ENCODE measurements around the gene AATK.
"Not testable (repeated sequence)": the region's sequence is repeated elsewhere in the genome, so short reads cannot be mapped to it uniquely, and the experiment has no call there.

The AATK gene

GRCh38 chr17:81090361-81091136 is 75.5 kb downstream of the AATK start:
- no peak for DNase-seq

GRCh38 chr17:81086789-81087551 is 79.1 kb downstream of the AATK start:
- no peak for DNase-seq

GRCh38 chr17:81085420-81085911 is 80.6 kb downstream of the AATK start:
- DNase-seq = no peak

- DNase-seq = no peak
Measured at GRCh38 chr17:81084680-81085419, 81.2 kb downstream of the AATK start.

GRCh38 chr17:81083125-81083765 is 82.8 kb downstream of the AATK start:
- DNase-seq = no peak

- DNase-seq = no peak
Measured at GRCh38 chr17:81082177-81083073, 83.6 kb downstream of the AATK start.

- DNase-seq = no peak
Measured at GRCh38 chr17:81081222-81082176, 84.5 kb downstream of the AATK start.

- DNase-seq = no peak
Measured at GRCh38 chr17:81080019-81080418, 86.0 kb downstream of the AATK start.

- not testable (repeated sequence) for DNase-seq
Measured at GRCh38 chr17:81078026-81078913, 87.8 kb downstream of the AATK start.

- DNase-seq = no peak
Measured at GRCh38 chr17:81076141-81076679, 89.8 kb downstream of the AATK start.

GRCh38 chr17:81075307-81075706 is 90.7 kb downstream of the AATK start:
- no peak for DNase-seq

- no peak for DNase-seq
Measured at GRCh38 chr17:81074875-81075274, 91.1 kb downstream of the AATK start.

GRCh38 chr17:81073967-81074839 is 91.8 kb downstream of the AATK start:
- DNase-seq = no peak

GRCh38 chr17:81071761-81072741 is 94.0 kb downstream of the AATK start:
- no peak for DNase-seq

- DNase-seq = no peak
Measured at GRCh38 chr17:81070541-81071246, 95.3 kb downstream of the AATK start.

- DNase-seq = no peak
Measured at GRCh38 chr17:81069135-81069645, 96.8 kb downstream of the AATK start.

All from NCI-H1092 (cell line).